Psoas muscle (tissue), 8 donors: Measurements from ENCODE around the gene FH. TPM values are rescaled to one million over a fixed set of nuclear protein-coding genes. Genes with fewer than 3 reads are reported as not detected.

Source experiments
- ATAC-seq, 4 donors: fragments of 200-7000 bp; cut with Tn5 transposase; one replicate each; pipeline ENCODE4 v1.9.1; 2020; ENCODE audit warnings: moderate library complexity in 3 of 4, mild to moderate bottlenecking in 2 of 4
- DNase-seq, 2 donors: peaks; one replicate each; pipeline ENCODE4 v3.0.0-alpha.2; 2020
- H3K27ac ChIP-seq: fragments of 200-600 bp; one replicate; pipeline ENCODE4 v1.8.0; 2022
- H3K27me3 ChIP-seq, 3 donors: fragments of 200-600 bp in 1 of 3; one replicate each; pipeline versions ENCODE4 v1.6.1 to v1.8.0; 2013 to 2022; ENCODE audit warnings: low read length in 2 of 3, mild to moderate bottlenecking in 2 of 3, moderate library complexity in 1 of 3; ENCODE audit not compliant: insufficient read depth in 3 of 3
- H3K36me3 ChIP-seq, 2 donors: fragments of 200-600 bp in 1 of 2; one replicate each; pipeline versions ENCODE4 v1.6.1 to v1.8.0; 2013 to 2022; ENCODE audit warnings: low read depth in 1 of 2, mild to moderate bottlenecking in 1 of 2, moderate library complexity in 1 of 2; ENCODE audit not compliant: insufficient read depth in 1 of 2
- H3K4me1 ChIP-seq: fragments of 200-600 bp; one replicate; pipeline ENCODE4 v1.8.0; 2022
- H3K4me3 ChIP-seq: fragments of 200-600 bp; one replicate; pipeline ENCODE4 v1.8.0; 2022; ENCODE audit warnings: mild to moderate bottlenecking
- H3K9me3 ChIP-seq: fragments of 200-600 bp; one replicate; pipeline ENCODE4 v1.8.0; 2022
- CTCF ChIP-seq: fragments of 200-600 bp; IDR thresholded peaks from one replicate; pipeline ENCODE4 v1.8.0; 2022; ENCODE audit warnings: antibody characterized with exemption
- WGBS, 3 donors: extraction: QIAGEN DNeasy Blood & Tissue Kit; methylation state at CpG; one replicate each; pipeline versions ENCODE4 v1.1.6 to v1.1.7; 2013; 5-methylcytosine and 5-hydroxymethylcytosine counted together
- intact Hi-C, 2 donors: fragments of 100-400 bp; cut with DNase I; formaldehyde crosslinking; loops; one replicate each; pipeline versions ENCODE4 v1.11.0 to v1.14.2; 2022
- polyA plus RNA-seq, 3 donors: library from polyadenylated mRNA; stranded (reverse); fragments of 200-250 nt; gene quantifications; one replicate each; pipeline ENCODE4 v1.2.3, GENCODE V29; 2013
- total RNA-seq, 4 donors: library from RNA; stranded (reverse); fragmentation: NEBNext Ultra II Directional in 2 of 4; extraction: Animal tissue kit (Norgen Biotek cat#: 25700) in 2 of 4; gene quantifications; one replicate each; pipeline versions ENCODE4 v1.2.1 to v1.2.4, GENCODE V29; 2021 to 2023
- donor health status: healthy with polysubstance abuse.
- donor health status: DM: no; HTN: no; CAD: no; lungs with moderate emphysema.
- donor health status: Bipolar disorder and iron deficiency.
- donor health status: healthy.
- donor health status: DM: yes; HTN: yes; CAD: no.
- donor health status: DM: no; HTN: no; CAD: no.
- donor health status: DM: no; HTN: no; CAD: no.
- donor health status: DM: yes; HTN: yes; CAD: no.

Gene FH
- total and polyA plus RNA-seq, 7 donors: 105 to 164 (median 124) TPM

- ATAC-seq (no peak), DNase-seq (no peak)
- 72 to 80% (median 80%) methylated on average over 5 of the region's 5 CpGs for WGBS, 3 donors
- no peak for TF ChIP-seq CTCF
- intact Hi-C loops: no loop called here
- H3K27me3 ChIP-seq: no peaks in the 10 kb centered on the region
- H3K9me3 ChIP-seq: no peaks in the 10 kb centered on the region
- no peak overlapping the region for H3K4me3 ChIP-seq
- no peaks in the 10 kb centered on the region for H3K4me1 ChIP-seq
- H3K27ac ChIP-seq: no peak overlapping the region
- H3K36me3 ChIP-seq: no peaks in the 10 kb centered on the region
These were observed 37.5 kb upstream of the FH start for GRCh38 chr1:241557031-241557430.

- no peaks in the 10 kb centered on the region for H3K36me3 ChIP-seq
- no peaks in the 10 kb centered on the region for H3K9me3 ChIP-seq
- ATAC-seq (no peak), DNase-seq (no peak)
- WGBS, 3 donors: 83 to 91% (median 87%) methylated on average over 3 of the region's 3 CpGs
- H3K4me3 ChIP-seq: no peak overlapping the region
- no peak for TF ChIP-seq CTCF
- intact Hi-C loops: no loop called here
- no peaks in the 10 kb centered on the region for H3K4me1 ChIP-seq
- H3K27me3 ChIP-seq: no peaks in the 10 kb centered on the region
- H3K27ac ChIP-seq: no peak overlapping the region
These were observed 36.0 kb upstream of the FH start for GRCh38 chr1:241555526-241555925.

- Histone ChIP-seq H3K9me3 (no peaks in the 10 kb centered on the region), H3K27ac (no peak overlapping the region), H3K4me3 (no peak overlapping the region), H3K27me3 (no peaks in the 10 kb centered on the region), H3K4me1 (no peaks in the 10 kb centered on the region), H3K36me3 (no peaks in the 10 kb centered on the region)
- DNase-seq (no peak), ATAC-seq (no peak)
- intact Hi-C loops: no loop called here
- 39 to 49% (median 45%) methylated on average over 7 of the region's 7 CpGs for WGBS, 3 donors
- TF ChIP-seq CTCF: no peak
These were observed 34.5 kb upstream of the FH start for GRCh38 chr1:241553886-241554592.

GRCh38 chr1:241551759-241552638 lies 32.4 kb upstream of the FH start:
- peak in 1 of 2 donors; percentile 20 for DNase-seq
- intact Hi-C loops: no loop called here
- peak overlapping the region; percentile 2 for H3K4me3 ChIP-seq
- H3K36me3 ChIP-seq: no peaks in the 10 kb centered on the region
- TF ChIP-seq CTCF: no peak
- no peak for ATAC-seq
- no peaks in the 10 kb centered on the region for H3K9me3 ChIP-seq
- H3K27me3 ChIP-seq: no peaks in the 10 kb centered on the region
- no peaks in the 10 kb centered on the region for H3K4me1 ChIP-seq
- 83 to 85% (median 84%) methylated on average over 22 of the region's 22 CpGs for WGBS, 3 donors
- no peak overlapping the region for H3K27ac ChIP-seq
